ENCODE results near the gene SRBD1.

- no peak for TF ChIP-seq EP300 (IDR thresholded peaks at IDR 0.05)
- no peak for TF ChIP-seq CTCF (IDR thresholded peaks at IDR 0.05)
- TF ChIP-seq POLR2A (IDR thresholded peaks at IDR 0.05) = no peak
These were observed 92.5 kb downstream of the SRBD1 start for GRCh38 chr2:45518546-45518945.

All from stomach (tissue), 4 donors.